HL-60 (cell line): Measurements from ENCODE around the gene SYCN.

ENCODE experiments used
- DNase-seq, 2 experiments: peaks; one replicate each; pipeline ENCODE4 v3.0.0-alpha.2; 2010 to 2020; ENCODE audit warnings: low read depth in 1 of 2, low spot score in 1 of 2
- H3K27ac ChIP-seq: fragments of 250-450 bp; sonication (Bioruptor Pico); replicated peaks from 2 replicates; pipeline ENCODE4 v1.5.1; 2020; ENCODE audit warnings: mild to moderate bottlenecking, moderate library complexity
- H3K27me3 ChIP-seq: fragments of 250-450 bp; sonication (Bioruptor Pico); 2 replicates; pipeline ENCODE4 v1.5.1; 2021; ENCODE audit warnings: mild to moderate bottlenecking, moderate library complexity; ENCODE audit not compliant: insufficient read depth, poor library complexity, severe bottlenecking
- H3K4me3 ChIP-seq: replicated peaks from 2 replicates; pipeline ENCODE4 v1.5.1; 2011; ENCODE audit warnings: mild to moderate bottlenecking, control low read depth, low read length; ENCODE audit not compliant: insufficient read depth
- GABPA ChIP-seq: IDR thresholded peaks from 2 replicates; pipeline ENCODE4 v1.6.1; 2012; ENCODE audit warnings: low read depth
- POLR2AphosphoS5 ChIP-seq: IDR thresholded peaks from 2 replicates; pipeline ENCODE4 v1.6.1; 2012; ENCODE audit warnings: low read depth
- REST ChIP-seq: IDR thresholded peaks from 2 replicates; pipeline ENCODE4 v1.6.1; 2012; ENCODE audit warnings: low read depth; ENCODE audit not compliant: insufficient replicate concordance
- SPI1 ChIP-seq: IDR thresholded peaks from 2 replicates; pipeline ENCODE4 v1.6.1; 2012; ENCODE audit warnings: low read depth, mild to moderate bottlenecking, borderline replicate concordance
- TF ChIP-seq, protein P1 (sequence below): IDR thresholded peaks from one replicate; pipeline ENCODE4 v1.5.1; 2011; ENCODE audit warnings: low read length, control low read depth, inconsistent platforms; ENCODE audit not compliant: insufficient read depth

SYCN gene

DNA sequence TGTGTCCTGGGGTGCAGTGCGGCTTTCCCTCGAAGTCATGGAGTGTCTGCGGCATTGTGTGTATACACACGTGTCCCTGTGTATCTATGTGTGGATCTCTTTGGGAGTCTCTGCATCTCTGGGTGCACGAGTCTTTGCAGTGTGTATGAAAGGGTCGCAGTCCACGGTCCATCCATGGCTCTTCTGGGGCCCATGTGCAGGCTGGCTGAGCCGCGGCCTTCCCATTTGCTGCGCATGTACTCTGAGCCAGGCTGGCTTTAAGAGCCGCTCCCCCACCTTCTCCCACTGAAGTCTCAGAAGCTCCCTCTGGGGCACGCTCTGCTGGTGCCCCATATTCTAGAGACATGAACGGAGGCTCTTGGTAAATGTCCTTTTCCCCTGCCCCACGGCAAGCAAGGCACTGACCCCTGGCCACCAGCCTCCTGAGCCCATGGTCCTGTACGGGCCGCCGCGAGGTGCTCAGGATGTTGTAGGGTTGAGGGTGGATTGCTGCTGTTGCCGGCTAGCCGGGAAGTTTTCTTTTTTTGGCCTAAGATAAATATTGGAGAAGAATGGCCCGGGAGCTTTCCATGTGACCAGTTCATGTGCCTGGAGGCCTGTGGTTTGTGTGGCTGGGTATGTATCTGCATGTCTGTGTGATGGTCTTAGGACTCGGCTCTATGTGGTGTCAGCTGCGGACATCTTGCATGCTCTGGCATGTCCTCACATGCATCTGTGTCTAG is 46.6 kb downstream of the SYCN start:
- Histone ChIP-seq H3K4me3 (no peak overlapping the region), H3K27ac (no peak overlapping the region), H3K27me3 (no peaks in the 10 kb centered on the region)
- no peak for DNase-seq
- no peak for TF ChIP-seq SPI1
- TF ChIP-seq REST = no peak
- TF ChIP-seq GABPA = no peak
- TF ChIP-seq, protein P1, sequence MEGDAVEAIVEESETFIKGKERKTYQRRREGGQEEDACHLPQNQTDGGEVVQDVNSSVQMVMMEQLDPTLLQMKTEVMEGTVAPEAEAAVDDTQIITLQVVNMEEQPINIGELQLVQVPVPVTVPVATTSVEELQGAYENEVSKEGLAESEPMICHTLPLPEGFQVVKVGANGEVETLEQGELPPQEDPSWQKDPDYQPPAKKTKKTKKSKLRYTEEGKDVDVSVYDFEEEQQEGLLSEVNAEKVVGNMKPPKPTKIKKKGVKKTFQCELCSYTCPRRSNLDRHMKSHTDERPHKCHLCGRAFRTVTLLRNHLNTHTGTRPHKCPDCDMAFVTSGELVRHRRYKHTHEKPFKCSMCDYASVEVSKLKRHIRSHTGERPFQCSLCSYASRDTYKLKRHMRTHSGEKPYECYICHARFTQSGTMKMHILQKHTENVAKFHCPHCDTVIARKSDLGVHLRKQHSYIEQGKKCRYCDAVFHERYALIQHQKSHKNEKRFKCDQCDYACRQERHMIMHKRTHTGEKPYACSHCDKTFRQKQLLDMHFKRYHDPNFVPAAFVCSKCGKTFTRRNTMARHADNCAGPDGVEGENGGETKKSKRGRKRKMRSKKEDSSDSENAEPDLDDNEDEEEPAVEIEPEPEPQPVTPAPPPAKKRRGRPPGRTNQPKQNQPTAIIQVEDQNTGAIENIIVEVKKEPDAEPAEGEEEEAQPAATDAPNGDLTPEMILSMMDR = no peak
- TF ChIP-seq POLR2AphosphoS5 = no peak

- TF ChIP-seq POLR2AphosphoS5 (no peak), GABPA (no peak), REST (no peak), SPI1 (no peak)
- TF ChIP-seq, protein P1 = no peak
- no peak overlapping the region for H3K4me3 ChIP-seq
- no peaks in the 10 kb centered on the region for H3K27me3 ChIP-seq
- no peak for DNase-seq
- H3K27ac ChIP-seq = no peak overlapping the region
These were observed 47.5 kb downstream of the SYCN start for GRCh38 chr19:39156326-39157230.

- no peak for DNase-seq
- H3K4me3 ChIP-seq = no peak overlapping the region
- no peak for TF ChIP-seq REST
- TF ChIP-seq POLR2AphosphoS5 = no peak
- no peak for TF ChIP-seq GABPA
- TF ChIP-seq, protein P1 = no peak
- TF ChIP-seq SPI1 = no peak
- no peak overlapping the region for H3K27ac ChIP-seq
- H3K27me3 ChIP-seq = no peaks in the 10 kb centered on the region
These were observed 48.3 kb downstream of the SYCN start for GRCh38 chr19:39155741-39156140.
